IMR-90 (cell line): ENCODE data around the gene KCNJ16. TPM values are rescaled to one million over a fixed set of nuclear protein-coding genes. Genes with fewer than 3 reads are reported as not detected.

Experiments
- ATAC-seq: fragments of 200-7000 bp; cut with Tn5 transposase; 2 replicates; pipeline ENCODE4 v1.9.1; 2020; ENCODE audit warnings: low read depth, mild to moderate bottlenecking, moderate library complexity
- BruUV-seq: library from RNA; stranded (reverse); fragments of 400-500 nt; replicated peaks from 2 replicates; lab custom pipeline; 2021; lab: Mats Ljungman, UMichigan
- CTCF ChIA-PET: fragments of 300-600 bp; formaldehyde crosslinking; extraction: SDS; loops from one replicate; lab custom pipeline; 2021; ENCODE audit warnings: antibody characterized with exemption; lab: Yijun Ruan, JAX
- POLR2A ChIA-PET: fragments of 300-600 bp; sonication (Branson Sonifier 250); formaldehyde crosslinking; loops from one replicate; lab custom pipeline; 2022; ENCODE audit warnings: antibody characterized with exemption; ENCODE audit not compliant: unreplicated experiment; lab: Charles Lee
- DNase-seq: peaks from one replicate; pipeline ENCODE4 v3.0.0; 2013
- H2AFZ ChIP-seq: replicated peaks from 2 replicates; pipeline ENCODE3; 2013; ENCODE audit warnings: low read length, mild to moderate bottlenecking; ENCODE audit not compliant: poor library complexity
- H2AK5ac ChIP-seq: 2 replicates; pipeline ENCODE4 v1.6.1; 2013; ENCODE audit warnings: low read depth, low read length, inconsistent platforms
- H2AK9ac ChIP-seq: replicated peaks from 2 replicates; pipeline ENCODE3; 2013; ENCODE audit warnings: mild to moderate bottlenecking, low read depth, low read length, moderate library complexity; ENCODE audit not compliant: poor library complexity
- H2BK120ac ChIP-seq: 2 replicates; pipeline ENCODE4 v1.6.1; 2013; ENCODE audit warnings: low read depth, low read length, inconsistent platforms
- H2BK15ac ChIP-seq: 3 replicates; pipeline ENCODE4 v1.6.1; 2013; ENCODE audit warnings: low read depth, low read length, inconsistent platforms
- H2BK20ac ChIP-seq: 2 replicates; pipeline ENCODE4 v1.6.1; 2013; ENCODE audit warnings: low read depth, mild to moderate bottlenecking, inconsistent platforms, low read length, moderate library complexity
- H2BK5ac ChIP-seq: 2 replicates; pipeline ENCODE4 v1.6.1; 2013; ENCODE audit warnings: mild to moderate bottlenecking, low read depth, low read length, inconsistent platforms; ENCODE audit not compliant: poor library complexity, severe bottlenecking
- H3K14ac ChIP-seq: replicated peaks from 2 replicates; pipeline ENCODE4 v1.6.1; 2013; ENCODE audit warnings: low read depth, low read length, inconsistent platforms
- H3K18ac ChIP-seq: 2 replicates; pipeline ENCODE4 v1.6.1; 2013; ENCODE audit warnings: low read depth, low read length, control low read depth
- H3K23ac ChIP-seq: 2 replicates; pipeline ENCODE4 v1.6.1; 2013; ENCODE audit warnings: low read depth, low read length, inconsistent platforms
- H3K27ac ChIP-seq: 2 replicates; pipeline ENCODE4 v1.5.1; 2013; ENCODE audit warnings: mild to moderate bottlenecking, control low read depth, low read length; ENCODE audit not compliant: insufficient read depth
- H3K27me3 ChIP-seq: 2 replicates; pipeline ENCODE4 v1.6.1; 2013; ENCODE audit warnings: low read length; ENCODE audit not compliant: control insufficient read depth, insufficient read depth
- H3K36me3 ChIP-seq: 2 replicates; pipeline ENCODE4 v1.6.1; 2013; ENCODE audit warnings: low read length, mixed read lengths; ENCODE audit not compliant: control insufficient read depth, insufficient read depth
- H3K4ac ChIP-seq: 2 replicates; pipeline ENCODE4 v1.6.1; 2013; ENCODE audit warnings: low read depth, low read length, inconsistent platforms
- H3K4me1 ChIP-seq: 2 replicates; pipeline ENCODE4 v1.6.1; 2013; ENCODE audit warnings: low read length, mixed read lengths; ENCODE audit not compliant: control insufficient read depth, insufficient read depth
- H3K4me2 ChIP-seq: 2 replicates; pipeline ENCODE4 v1.6.1; 2013; ENCODE audit warnings: low read depth, mild to moderate bottlenecking, control low read depth, low read length, moderate library complexity
- H3K4me3 ChIP-seq: 2 replicates; pipeline ENCODE4 v1.5.1; 2013; ENCODE audit warnings: low read depth, mild to moderate bottlenecking, control low read depth, low read length, moderate library complexity; ENCODE audit not compliant: insufficient read depth
- H3K56ac ChIP-seq: 2 replicates; pipeline ENCODE4 v1.6.1; 2013; ENCODE audit warnings: low read length, inconsistent platforms; ENCODE audit not compliant: insufficient read depth; ENCODE audit errors: extremely low read depth
- H3K79me1 ChIP-seq, 2 experiments: 2 replicates each; pipeline ENCODE4 v1.6.1; 2013; ENCODE audit warnings: low read length in 2 of 2, inconsistent platforms in 1 of 2, low read depth in 1 of 2
- H3K9ac ChIP-seq: 2 replicates; pipeline ENCODE4 v1.6.1; 2013; ENCODE audit warnings: low read depth, low read length, control low read depth
- H3K9me1 ChIP-seq: 2 replicates; pipeline ENCODE4 v1.6.1; 2013; ENCODE audit warnings: low read length, inconsistent platforms; ENCODE audit not compliant: insufficient read depth
- H3K9me3 ChIP-seq: 2 replicates; pipeline ENCODE4 v1.6.1; 2013; ENCODE audit warnings: low read length; ENCODE audit not compliant: control insufficient read depth, insufficient read depth
- H4K20me1 ChIP-seq: 2 replicates; pipeline ENCODE4 v1.6.1; 2013; ENCODE audit warnings: low read length, inconsistent platforms; ENCODE audit not compliant: insufficient read depth
- H4K5ac ChIP-seq: 2 replicates; pipeline ENCODE4 v1.6.1; 2013; ENCODE audit warnings: mild to moderate bottlenecking, low read depth, low read length, control low read depth
- H4K8ac ChIP-seq, 2 experiments: 2 replicates each; pipeline ENCODE4 v1.6.1; 2013; ENCODE audit warnings: low read depth in 2 of 2, low read length in 2 of 2, control low read depth in 1 of 2, inconsistent platforms in 1 of 2
- H4K91ac ChIP-seq: 2 replicates; pipeline ENCODE4 v1.6.1; 2013; ENCODE audit warnings: low read depth, low read length, inconsistent platforms; ENCODE audit not compliant: insufficient read depth
- BHLHE40 ChIP-seq: fragments of 150-350 bp; IDR thresholded peaks from 2 replicates; pipeline ENCODE4 v1.6.1; 2016; ENCODE audit warnings: mild to moderate bottlenecking, low read depth, low read length
- CEBPB ChIP-seq: IDR thresholded peaks from 2 replicates; pipeline ENCODE4 v1.6.1; 2012; ENCODE audit warnings: low read depth, low read length, improper control_type of control experiment
- CHD1 ChIP-seq: IDR thresholded peaks from 2 replicates; pipeline ENCODE4 v1.6.1; 2012; ENCODE audit warnings: low read depth, low read length, improper control_type of control experiment
- CTCF ChIP-seq: conservative IDR thresholded peaks from 2 replicates; pipeline ENCODE4 v1.5.1; 2012; ENCODE audit warnings: mild to moderate bottlenecking, low read depth, low read length, improper control_type of control experiment
- ELK1 ChIP-seq: fragments of 150-350 bp; IDR thresholded peaks from 2 replicates; pipeline ENCODE4 v1.6.1; 2016; ENCODE audit warnings: low read depth, mild to moderate bottlenecking, low read length, moderate library complexity, borderline replicate concordance
- FOS ChIP-seq: fragments of 150-350 bp; IDR thresholded peaks from 2 replicates; pipeline ENCODE4 v1.6.1; 2016; ENCODE audit warnings: low read depth, low read length
- MAFK ChIP-seq: IDR thresholded peaks from 2 replicates; pipeline ENCODE4 v1.6.1; 2012; ENCODE audit warnings: low read depth, low read length, improper control_type of control experiment
- MAZ ChIP-seq: IDR thresholded peaks from 2 replicates; pipeline ENCODE4 v1.6.1; 2012; ENCODE audit warnings: low read depth, mild to moderate bottlenecking, low read length, improper control_type of control experiment, moderate library complexity, borderline replicate concordance
- MXI1 ChIP-seq: IDR thresholded peaks from 2 replicates; pipeline ENCODE4 v1.6.1; 2012; ENCODE audit warnings: low read depth, mild to moderate bottlenecking, low read length, moderate library complexity, borderline replicate concordance
- NFE2L2 ChIP-seq: fragments of 150-350 bp; IDR thresholded peaks from 2 replicates; pipeline ENCODE4 v1.6.1; 2016; ENCODE audit warnings: low read depth, mild to moderate bottlenecking, low read length
- POLR2A ChIP-seq: IDR thresholded peaks from 2 replicates; pipeline ENCODE4 v1.6.1; 2012; ENCODE audit warnings: mild to moderate bottlenecking, low read depth, low read length
- RAD21 ChIP-seq: IDR thresholded peaks from 2 replicates; pipeline ENCODE4 v1.6.1; 2012; ENCODE audit warnings: low read length, improper control_type of control experiment
- RCOR1 ChIP-seq: IDR thresholded peaks from 2 replicates; pipeline ENCODE4 v1.6.1; 2012; ENCODE audit warnings: mild to moderate bottlenecking, low read length, improper control_type of control experiment; ENCODE audit not compliant: insufficient replicate concordance
- RFX5 ChIP-seq: IDR thresholded peaks from 2 replicates; pipeline ENCODE4 v1.8.0; 2012; ENCODE audit warnings: low read depth, mild to moderate bottlenecking, low read length, moderate library complexity
- SMC3 ChIP-seq: fragments of 150-350 bp; IDR thresholded peaks from 2 replicates; pipeline ENCODE4 v1.6.1; 2016; ENCODE audit warnings: low read depth, mild to moderate bottlenecking, antibody characterized with exemption, low read length, moderate library complexity
- WGBS, 2 experiments: methylation state at CpG; one replicate each; pipeline versions ENCODE4 v1.1.5 to v1.1.7; 2013; ENCODE audit warnings: missing lambda C conversion rate in 2 of 2; ENCODE audit not compliant: insufficient read length in 1 of 2; ENCODE audit errors: extremely low coverage in 2 of 2; 5-methylcytosine and 5-hydroxymethylcytosine counted together
- dilution Hi-C: fragments of 300-500 bp; cut with HindIII; formaldehyde crosslinking; loops from one replicate; pipeline ENCODE4 v1.14.3; 2018; ENCODE audit warnings: low sequenced_read_pairs; ENCODE audit not compliant: unreplicated experiment
- in situ Hi-C: fragments of 300-500 bp; cut with MboI; formaldehyde crosslinking; loops from 3 replicates; pipeline ENCODE4 v1.14.3; 2019; ENCODE audit warnings: low sequenced_read_pairs, inconsistent platforms, mixed read lengths
- intact Hi-C: fragments of 100-400 bp; cut with micrococcal nuclease; formaldehyde crosslinking; loops from 2 replicates; pipeline ENCODE4 v1.10.0; 2022
- polyA plus RNA-seq, 3 experiments: library from polyadenylated mRNA; depleted of rRNA; stranded (reverse); fragments of >200 nt; gene quantifications; 2 replicates each; pipeline ENCODE4 v1.2.3, GENCODE V29; 2012; ENCODE audit warnings: low replicate concordance in 1 of 3
- total RNA-seq: library from RNA; depleted of rRNA; stranded (reverse); fragments of >200 nt; gene quantifications from 2 replicates; pipeline ENCODE4 v1.2.3, GENCODE V29; 2012
- TF ChIP-seq, protein P1 (sequence below): fragments of 150-350 bp; IDR thresholded peaks from 2 replicates; pipeline ENCODE4 v1.6.1; 2017; ENCODE audit warnings: mild to moderate bottlenecking, antibody characterized with exemption, low read length, low read depth

The KCNJ16 gene
- total and polyA plus RNA-seq, 2 of the 4 experiments (the other 2 are of a cell fraction), result not detected

DNA sequence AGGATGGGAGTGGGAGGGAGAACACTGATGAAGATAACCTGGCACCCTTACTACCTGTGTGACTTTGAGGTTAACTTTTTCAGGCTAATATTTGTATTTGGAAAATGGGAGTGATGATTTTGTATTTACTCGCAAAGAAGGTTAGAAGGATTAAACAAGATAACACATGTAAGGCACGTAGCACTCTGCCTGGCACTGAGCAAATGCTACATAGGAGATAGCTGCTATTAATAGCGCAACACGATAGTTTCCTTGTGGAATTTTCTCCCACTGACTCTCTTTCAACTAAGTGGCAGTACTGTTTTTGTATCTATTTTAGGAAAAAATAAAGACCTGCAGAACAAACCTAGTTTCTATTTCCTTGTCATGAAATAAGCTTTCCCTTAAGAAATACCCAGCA lies 15.4 kb upstream of the KCNJ16 start:
- H3K9me3 ChIP-seq, result no peaks in the 10 kb centered on the region
- POLR2A ChIA-PET, result no interaction called here
- no peak overlapping the region for H2BK20ac ChIP-seq
- dilution Hi-C loops, result no loop called here
- H4K20me1 ChIP-seq, result no peaks in the 10 kb centered on the region
- no peak overlapping the region for H3K14ac ChIP-seq
- H3K4me2 ChIP-seq, result no peak overlapping the region
- no peak overlapping the region for H4K8ac ChIP-seq
- H2BK15ac ChIP-seq, result no peak overlapping the region
- no peak overlapping the region for H3K56ac ChIP-seq
- no peak for ATAC-seq
- no peak overlapping the region for H4K91ac ChIP-seq
- CTCF ChIA-PET, result no interaction called here
- in situ Hi-C loops, result no loop called here
- no peak for DNase-seq
- H3K18ac ChIP-seq, result no peak overlapping the region
- H3K4me3 ChIP-seq, result no peak overlapping the region
- H3K4me1 ChIP-seq, result no peaks in the 10 kb centered on the region
- no peaks in the 10 kb centered on the region for H3K9me1 ChIP-seq
- H3K23ac ChIP-seq, result no peak overlapping the region
- H2BK120ac ChIP-seq, result no peak overlapping the region
- no peak overlapping the region for H3K4ac ChIP-seq
- H2AK9ac ChIP-seq, result no peak overlapping the region
- WGBS, 2 experiments, result no CpG with 5 or more reads among the region's 4 CpGs
- H4K5ac ChIP-seq, result no peak overlapping the region
- no peak overlapping the region for H3K9ac ChIP-seq
- no peak overlapping the region for H2BK5ac ChIP-seq
- TF ChIP-seq SMC3 (no peak), MAFK (no peak), POLR2A (no peak), MXI1 (no peak), BHLHE40 (no peak), RCOR1 (no peak), CTCF (no peak), MAZ (no peak), RAD21 (no peak), CEBPB (no peak), CHD1 (no peak), NFE2L2 (no peak), FOS (no peak), ELK1 (no peak), RFX5 (no peak)
- TF ChIP-seq, protein P1, sequence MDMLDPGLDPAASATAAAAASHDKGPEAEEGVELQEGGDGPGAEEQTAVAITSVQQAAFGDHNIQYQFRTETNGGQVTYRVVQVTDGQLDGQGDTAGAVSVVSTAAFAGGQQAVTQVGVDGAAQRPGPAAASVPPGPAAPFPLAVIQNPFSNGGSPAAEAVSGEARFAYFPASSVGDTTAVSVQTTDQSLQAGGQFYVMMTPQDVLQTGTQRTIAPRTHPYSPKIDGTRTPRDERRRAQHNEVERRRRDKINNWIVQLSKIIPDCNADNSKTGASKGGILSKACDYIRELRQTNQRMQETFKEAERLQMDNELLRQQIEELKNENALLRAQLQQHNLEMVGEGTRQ, result no peak
- H2AK5ac ChIP-seq, result no peak overlapping the region
- intact Hi-C loops, result no loop called here
- BruUV-seq, result no TSS peak
- no peaks in the 10 kb centered on the region for H3K27me3 ChIP-seq
- H3K79me1 ChIP-seq, result no peaks in the 10 kb centered on the region
- H3K36me3 ChIP-seq, result no peaks in the 10 kb centered on the region
- no peak overlapping the region for H2AFZ ChIP-seq
- H3K27ac ChIP-seq, result no peak overlapping the region
